HEK293 (cell line): ENCODE measurements around the gene SERTAD4.

Source experiments
- ZBTB21 ChIP-seq: fragments of 450-650 bp; formaldehyde crosslinking; IDR thresholded peaks from 2 replicates; pipeline ENCODE4 v1.5.1; 2017; ENCODE audit warnings: missing biosample characterization, missing genetic modification characterization
- ZNF624 ChIP-seq: fragments of 450-650 bp; formaldehyde crosslinking; IDR thresholded peaks from 2 replicates; pipeline ENCODE4 v1.5.1; 2017; ENCODE audit warnings: missing biosample characterization, missing genetic modification characterization
- TF ChIP-seq, protein P1 (sequence below): fragments of 450-650 bp; formaldehyde crosslinking; IDR thresholded peaks from 2 replicates; pipeline ENCODE4 v1.5.1; 2016; ENCODE audit warnings: missing biosample characterization, missing genetic modification characterization
- TF ChIP-seq, protein P2 (sequence below): fragments of 450-650 bp; formaldehyde crosslinking; conservative IDR thresholded peaks from 2 replicates; pipeline ENCODE4 v1.5.1; 2016; ENCODE audit warnings: low read depth, missing biosample characterization, missing genetic modification characterization
- TF ChIP-seq, protein P3 (sequence below): fragments of 450-650 bp; formaldehyde crosslinking; IDR thresholded peaks from 2 replicates; pipeline ENCODE4 v1.5.1; 2016; ENCODE audit warnings: missing biosample characterization, missing genetic modification characterization
- TF ChIP-seq, protein P4 (sequence below): fragments of 450-650 bp; formaldehyde crosslinking; IDR thresholded peaks from 2 replicates; pipeline ENCODE4 v1.5.1; 2016; ENCODE audit warnings: missing biosample characterization, missing genetic modification characterization

DNA sequence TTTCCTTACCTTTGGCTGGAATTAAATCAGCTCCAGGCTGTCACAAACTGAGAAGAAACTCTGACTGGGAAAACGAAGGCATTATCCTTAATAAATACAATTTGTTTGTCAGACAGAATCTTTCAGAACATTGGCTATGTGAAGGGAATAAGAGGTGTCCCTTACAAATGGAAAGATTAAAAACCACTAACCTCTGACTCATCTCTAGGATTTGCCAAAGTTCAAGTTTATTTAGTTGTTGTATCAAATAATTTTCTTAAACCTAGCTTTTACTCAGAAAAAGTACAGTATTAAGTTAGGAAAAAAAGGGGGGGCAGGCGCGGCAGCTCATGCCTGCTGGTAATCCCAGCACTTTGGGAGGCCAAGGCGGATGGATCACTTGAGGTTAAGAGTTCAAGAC lies 15.7 kb downstream of the SERTAD4 start:
- TF ChIP-seq ZBTB21 (tag by site-specific recombination) (no peak), ZNF624 (tag by site-specific recombination) (no peak)
- TF ChIP-seq, protein P1, sequence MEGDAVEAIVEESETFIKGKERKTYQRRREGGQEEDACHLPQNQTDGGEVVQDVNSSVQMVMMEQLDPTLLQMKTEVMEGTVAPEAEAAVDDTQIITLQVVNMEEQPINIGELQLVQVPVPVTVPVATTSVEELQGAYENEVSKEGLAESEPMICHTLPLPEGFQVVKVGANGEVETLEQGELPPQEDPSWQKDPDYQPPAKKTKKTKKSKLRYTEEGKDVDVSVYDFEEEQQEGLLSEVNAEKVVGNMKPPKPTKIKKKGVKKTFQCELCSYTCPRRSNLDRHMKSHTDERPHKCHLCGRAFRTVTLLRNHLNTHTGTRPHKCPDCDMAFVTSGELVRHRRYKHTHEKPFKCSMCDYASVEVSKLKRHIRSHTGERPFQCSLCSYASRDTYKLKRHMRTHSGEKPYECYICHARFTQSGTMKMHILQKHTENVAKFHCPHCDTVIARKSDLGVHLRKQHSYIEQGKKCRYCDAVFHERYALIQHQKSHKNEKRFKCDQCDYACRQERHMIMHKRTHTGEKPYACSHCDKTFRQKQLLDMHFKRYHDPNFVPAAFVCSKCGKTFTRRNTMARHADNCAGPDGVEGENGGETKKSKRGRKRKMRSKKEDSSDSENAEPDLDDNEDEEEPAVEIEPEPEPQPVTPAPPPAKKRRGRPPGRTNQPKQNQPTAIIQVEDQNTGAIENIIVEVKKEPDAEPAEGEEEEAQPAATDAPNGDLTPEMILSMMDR (tag by site-specific recombination), result no peak
- TF ChIP-seq, protein P2, sequence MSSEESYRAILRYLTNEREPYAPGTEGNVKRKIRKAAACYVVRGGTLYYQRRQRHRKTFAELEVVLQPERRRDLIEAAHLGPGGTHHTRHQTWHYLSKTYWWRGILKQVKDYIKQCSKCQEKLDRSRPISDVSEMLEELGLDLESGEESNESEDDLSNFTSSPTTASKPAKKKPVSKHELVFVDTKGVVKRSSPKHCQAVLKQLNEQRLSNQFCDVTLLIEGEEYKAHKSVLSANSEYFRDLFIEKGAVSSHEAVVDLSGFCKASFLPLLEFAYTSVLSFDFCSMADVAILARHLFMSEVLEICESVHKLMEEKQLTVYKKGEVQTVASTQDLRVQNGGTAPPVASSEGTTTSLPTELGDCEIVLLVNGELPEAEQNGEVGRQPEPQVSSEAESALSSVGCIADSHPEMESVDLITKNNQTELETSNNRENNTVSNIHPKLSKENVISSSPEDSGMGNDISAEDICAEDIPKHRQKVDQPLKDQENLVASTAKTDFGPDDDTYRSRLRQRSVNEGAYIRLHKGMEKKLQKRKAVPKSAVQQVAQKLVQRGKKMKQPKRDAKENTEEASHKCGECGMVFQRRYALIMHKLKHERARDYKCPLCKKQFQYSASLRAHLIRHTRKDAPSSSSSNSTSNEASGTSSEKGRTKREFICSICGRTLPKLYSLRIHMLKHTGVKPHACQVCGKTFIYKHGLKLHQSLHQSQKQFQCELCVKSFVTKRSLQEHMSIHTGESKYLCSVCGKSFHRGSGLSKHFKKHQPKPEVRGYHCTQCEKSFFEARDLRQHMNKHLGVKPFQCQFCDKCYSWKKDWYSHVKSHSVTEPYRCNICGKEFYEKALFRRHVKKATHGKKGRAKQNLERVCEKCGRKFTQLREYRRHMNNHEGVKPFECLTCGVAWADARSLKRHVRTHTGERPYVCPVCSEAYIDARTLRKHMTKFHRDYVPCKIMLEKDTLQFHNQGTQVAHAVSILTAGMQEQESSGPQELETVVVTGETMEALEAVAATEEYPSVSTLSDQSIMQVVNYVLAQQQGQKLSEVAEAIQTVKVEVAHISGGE (tag by site-specific recombination), result no peak
- TF ChIP-seq, protein P3, sequence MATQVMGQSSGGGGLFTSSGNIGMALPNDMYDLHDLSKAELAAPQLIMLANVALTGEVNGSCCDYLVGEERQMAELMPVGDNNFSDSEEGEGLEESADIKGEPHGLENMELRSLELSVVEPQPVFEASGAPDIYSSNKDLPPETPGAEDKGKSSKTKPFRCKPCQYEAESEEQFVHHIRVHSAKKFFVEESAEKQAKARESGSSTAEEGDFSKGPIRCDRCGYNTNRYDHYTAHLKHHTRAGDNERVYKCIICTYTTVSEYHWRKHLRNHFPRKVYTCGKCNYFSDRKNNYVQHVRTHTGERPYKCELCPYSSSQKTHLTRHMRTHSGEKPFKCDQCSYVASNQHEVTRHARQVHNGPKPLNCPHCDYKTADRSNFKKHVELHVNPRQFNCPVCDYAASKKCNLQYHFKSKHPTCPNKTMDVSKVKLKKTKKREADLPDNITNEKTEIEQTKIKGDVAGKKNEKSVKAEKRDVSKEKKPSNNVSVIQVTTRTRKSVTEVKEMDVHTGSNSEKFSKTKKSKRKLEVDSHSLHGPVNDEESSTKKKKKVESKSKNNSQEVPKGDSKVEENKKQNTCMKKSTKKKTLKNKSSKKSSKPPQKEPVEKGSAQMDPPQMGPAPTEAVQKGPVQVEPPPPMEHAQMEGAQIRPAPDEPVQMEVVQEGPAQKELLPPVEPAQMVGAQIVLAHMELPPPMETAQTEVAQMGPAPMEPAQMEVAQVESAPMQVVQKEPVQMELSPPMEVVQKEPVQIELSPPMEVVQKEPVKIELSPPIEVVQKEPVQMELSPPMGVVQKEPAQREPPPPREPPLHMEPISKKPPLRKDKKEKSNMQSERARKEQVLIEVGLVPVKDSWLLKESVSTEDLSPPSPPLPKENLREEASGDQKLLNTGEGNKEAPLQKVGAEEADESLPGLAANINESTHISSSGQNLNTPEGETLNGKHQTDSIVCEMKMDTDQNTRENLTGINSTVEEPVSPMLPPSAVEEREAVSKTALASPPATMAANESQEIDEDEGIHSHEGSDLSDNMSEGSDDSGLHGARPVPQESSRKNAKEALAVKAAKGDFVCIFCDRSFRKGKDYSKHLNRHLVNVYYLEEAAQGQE (tag by site-specific recombination), result no peak
- TF ChIP-seq, protein P4, sequence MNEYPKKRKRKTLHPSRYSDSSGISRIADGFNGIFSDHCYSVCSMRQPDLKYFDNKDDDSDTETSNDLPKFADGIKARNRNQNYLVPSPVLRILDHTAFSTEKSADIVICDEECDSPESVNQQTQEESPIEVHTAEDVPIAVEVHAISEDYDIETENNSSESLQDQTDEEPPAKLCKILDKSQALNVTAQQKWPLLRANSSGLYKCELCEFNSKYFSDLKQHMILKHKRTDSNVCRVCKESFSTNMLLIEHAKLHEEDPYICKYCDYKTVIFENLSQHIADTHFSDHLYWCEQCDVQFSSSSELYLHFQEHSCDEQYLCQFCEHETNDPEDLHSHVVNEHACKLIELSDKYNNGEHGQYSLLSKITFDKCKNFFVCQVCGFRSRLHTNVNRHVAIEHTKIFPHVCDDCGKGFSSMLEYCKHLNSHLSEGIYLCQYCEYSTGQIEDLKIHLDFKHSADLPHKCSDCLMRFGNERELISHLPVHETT (tag by site-specific recombination), result no peak
